ENCODE data around the gene HPSE2.

DNA sequence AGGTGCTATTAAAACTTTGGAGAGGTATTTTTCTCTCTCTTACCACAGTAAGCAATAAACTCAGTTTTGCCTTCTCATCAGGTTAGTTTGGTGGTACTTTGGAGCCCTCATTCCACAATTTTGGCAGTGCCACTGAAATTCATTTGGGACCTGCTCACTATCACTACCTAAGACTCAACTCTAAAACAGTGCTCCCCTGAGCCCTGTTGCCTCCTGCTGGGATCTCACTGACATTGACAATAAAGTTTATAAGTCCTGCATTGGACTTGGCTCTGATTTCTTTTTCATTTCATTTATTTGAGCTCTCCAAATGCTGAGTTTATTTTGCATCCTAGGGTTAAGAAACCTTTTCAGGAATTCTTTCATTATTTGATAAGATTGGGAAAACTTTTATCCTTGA lies 658.1 kb downstream of the HPSE2 start:
- TF ChIP-seq, protein P1, sequence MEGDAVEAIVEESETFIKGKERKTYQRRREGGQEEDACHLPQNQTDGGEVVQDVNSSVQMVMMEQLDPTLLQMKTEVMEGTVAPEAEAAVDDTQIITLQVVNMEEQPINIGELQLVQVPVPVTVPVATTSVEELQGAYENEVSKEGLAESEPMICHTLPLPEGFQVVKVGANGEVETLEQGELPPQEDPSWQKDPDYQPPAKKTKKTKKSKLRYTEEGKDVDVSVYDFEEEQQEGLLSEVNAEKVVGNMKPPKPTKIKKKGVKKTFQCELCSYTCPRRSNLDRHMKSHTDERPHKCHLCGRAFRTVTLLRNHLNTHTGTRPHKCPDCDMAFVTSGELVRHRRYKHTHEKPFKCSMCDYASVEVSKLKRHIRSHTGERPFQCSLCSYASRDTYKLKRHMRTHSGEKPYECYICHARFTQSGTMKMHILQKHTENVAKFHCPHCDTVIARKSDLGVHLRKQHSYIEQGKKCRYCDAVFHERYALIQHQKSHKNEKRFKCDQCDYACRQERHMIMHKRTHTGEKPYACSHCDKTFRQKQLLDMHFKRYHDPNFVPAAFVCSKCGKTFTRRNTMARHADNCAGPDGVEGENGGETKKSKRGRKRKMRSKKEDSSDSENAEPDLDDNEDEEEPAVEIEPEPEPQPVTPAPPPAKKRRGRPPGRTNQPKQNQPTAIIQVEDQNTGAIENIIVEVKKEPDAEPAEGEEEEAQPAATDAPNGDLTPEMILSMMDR (IDR thresholded peaks at IDR 0.05), result no peak
- TF ChIP-seq POLR2AphosphoS5 (IDR thresholded peaks at IDR 0.05; ENCODE audit: insufficient read depth in 1 of 2, low read depth in 1 of 2), result no peak

Data from vagina (tissue), 2 donors.